ENCODE measurements around the gene MEF2A. TPM values are rescaled to one million over a fixed set of nuclear protein-coding genes. Genes with fewer than 3 reads are reported as not detected.

Gene MEF2A
- total and polyA plus RNA-seq, 2 donors (not counting 1 experiment from before 2014, with no cell fraction given), result 44.0 to 102 TPM

- ChIA-PET POLR2A (no interaction called here), CTCF (no interaction called here)
- no peak overlapping the region for H3K27ac ChIP-seq (ENCODE audit: low read length in 2 of 2)
- H3K9me3 ChIP-seq (ENCODE audit: control extremely low read depth in 1 of 3, control insufficient read depth in 2 of 3, insufficient read depth in 1 of 3, low read length in 2 of 3), result peaks cover 0 to 3% (median 0%) of the 10 kb centered on the region in 3 donors
- TF ChIP-seq CTCF (IDR thresholded peaks at IDR 0.05), result no peak
- no peak for TF ChIP-seq EZH2 (IDR thresholded peaks at IDR 0.05; ENCODE audit: borderline replicate concordance, insufficient read depth, low read depth, low read length, poor library complexity, severe bottlenecking)
- H3K4me3 ChIP-seq (ENCODE audit: control extremely low read depth in 1 of 5, extremely low read depth in 1 of 5, insufficient read depth in 1 of 5, low read depth in 2 of 5, low read length in 4 of 5), result no peak overlapping the region
- intact Hi-C loops (cut with micrococcal nuclease), result no loop called here
- H3K4me1 Mint-ChIP-seq, result peaks cover 55% of the 10 kb centered on the region
- no peaks in the 10 kb centered on the region for H3K9me3 Mint-ChIP-seq (ENCODE audit: insufficient read depth)
- ATAC-seq (ENCODE audit: low read depth) (no peak), DNase-seq (no peak)
- peak overlapping the region; percentile 46 for H3K27ac Mint-ChIP-seq
- no peak overlapping the region for H2AFZ ChIP-seq (ENCODE audit: insufficient read depth, low read depth, low read length, poor library complexity, severe bottlenecking)
- no peak overlapping the region for H3K4me2 ChIP-seq (replicated peaks; ENCODE audit: low read depth, low read length, poor library complexity, severe bottlenecking)
- peaks cover 100% of the 10 kb centered on the region for H3K79me2 ChIP-seq (ENCODE audit: control insufficient read depth, insufficient read depth, low read length)
- H3K9ac ChIP-seq (ENCODE audit: low read length), result no peak overlapping the region
- no CpG with 5 or more reads among the region's 6 CpGs for WGBS (ENCODE audit: insufficient coverage)
- H4K20me1 ChIP-seq (ENCODE audit: control insufficient read depth, insufficient read depth, low read length, poor library complexity, severe bottlenecking), result peaks cover 21% of the 10 kb centered on the region
- H3K27me3 ChIP-seq (replicated peaks in 1 of 4; ENCODE audit: control extremely low read depth in 1 of 4, control insufficient read depth in 3 of 4, insufficient read depth in 4 of 4, low read length in 3 of 4), result no peaks in the 10 kb centered on the region
- H3K4me3 Mint-ChIP-seq, result no peak overlapping the region
- H3K27me3 Mint-ChIP-seq, result no peaks in the 10 kb centered on the region
- H3K36me3 ChIP-seq (replicated peaks in 1 of 2; ENCODE audit: control extremely low read depth in 1 of 2, control insufficient read depth in 1 of 2, extremely low read depth in 1 of 2, insufficient read depth in 2 of 2, low read length in 1 of 2), result peaks cover 2 to 3% of the 10 kb centered on the region in 2 experiments
- peaks cover 9 to 23% of the 10 kb centered on the region in 2 donors for H3K4me1 ChIP-seq (ENCODE audit: control insufficient read depth in 2 of 2, insufficient read depth in 2 of 2, low read length in 2 of 2)
These were observed 54.4 kb downstream of the MEF2A start for GRCh38 chr15:99620178-99620577.

GRCh38 chr15:99621767-99622166 lies 56.0 kb downstream of the MEF2A start:
- Histone ChIP-seq H2AFZ (ENCODE audit: insufficient read depth, low read depth, low read length, poor library complexity, severe bottlenecking) (no peak overlapping the region), H3K79me2 (ENCODE audit: control insufficient read depth, insufficient read depth, low read length) (peaks cover 100% of the 10 kb centered on the region), H3K36me3 (replicated peaks in 1 of 2; ENCODE audit: control extremely low read depth in 1 of 2, control insufficient read depth in 1 of 2, extremely low read depth in 1 of 2, insufficient read depth in 2 of 2, low read length in 1 of 2) (peaks cover 2 to 3% of the 10 kb centered on the region in 2 experiments), H3K9ac (ENCODE audit: low read length) (no peak overlapping the region), H3K9me3 (ENCODE audit: control extremely low read depth in 1 of 3, control insufficient read depth in 2 of 3, insufficient read depth in 1 of 3, low read length in 2 of 3) (peaks cover 0 to 3% (median 0%) of the 10 kb centered on the region in 3 donors), H3K4me1 (ENCODE audit: control insufficient read depth in 2 of 2, insufficient read depth in 2 of 2, low read length in 2 of 2) (peaks cover 7 to 24% of the 10 kb centered on the region in 2 donors), H3K4me3 (ENCODE audit: control extremely low read depth in 1 of 5, extremely low read depth in 1 of 5, insufficient read depth in 1 of 5, low read depth in 2 of 5, low read length in 4 of 5) (no peak overlapping the region), H3K27ac (ENCODE audit: low read length in 2 of 2) (peak overlapping the region in 1 of 2 donors; percentile 30), H3K4me2 (replicated peaks; ENCODE audit: low read depth, low read length, poor library complexity, severe bottlenecking) (no peak overlapping the region), H3K27me3 (replicated peaks in 1 of 4; ENCODE audit: control extremely low read depth in 1 of 4, control insufficient read depth in 3 of 4, insufficient read depth in 4 of 4, low read length in 3 of 4) (no peaks in the 10 kb centered on the region), H4K20me1 (ENCODE audit: control insufficient read depth, insufficient read depth, low read length, poor library complexity, severe bottlenecking) (peaks cover 11% of the 10 kb centered on the region)
- no peak for DNase-seq
- Mint-ChIP-seq H3K9me3 (ENCODE audit: insufficient read depth) (peaks cover 3% of the 10 kb centered on the region), H3K4me1 (peaks cover 61% of the 10 kb centered on the region), H3K27ac (no peak overlapping the region), H3K4me3 (no peak overlapping the region), H3K27me3 (no peaks in the 10 kb centered on the region)
- TF ChIP-seq CTCF (IDR thresholded peaks at IDR 0.05) (no peak), EZH2 (IDR thresholded peaks at IDR 0.05; ENCODE audit: borderline replicate concordance, insufficient read depth, low read depth, low read length, poor library complexity, severe bottlenecking) (no peak)
- intact Hi-C loops (cut with micrococcal nuclease), result no loop called here
- CTCF ChIA-PET, result no interaction called here
- POLR2A ChIA-PET, result no interaction called here
- ATAC-seq (ENCODE audit: low read depth), result no peak
